Activated naive CD4-positive, alpha-beta T cell treated with anti-CD3 and anti-CD28 coated beads, Interleukin-2, amount 10 ng/mL, durations not matched to agents 7 days and 5 days (primary cell): ENCODE measurements around the gene OSTN.

Source experiments
- CTCF ChIA-PET: fragments of 350-600 bp; sonication (Branson Sonifier 250); formaldehyde crosslinking; loops from one replicate; lab custom pipeline; 2021; ENCODE audit warnings: antibody characterized with exemption; lab: Charles Lee
- DNase-seq: peaks from one replicate; pipeline ENCODE4 v3.0.0-alpha.2; 2020
- H3K27ac Mint-ChIP-seq: one replicate; pipeline ENCODE4 v1.8.0; 2021; ENCODE audit warnings: mild to moderate bottlenecking, moderate library complexity, mixed read lengths
- H3K27me3 Mint-ChIP-seq: one replicate; pipeline ENCODE4 v1.8.0; 2021; ENCODE audit warnings: mild to moderate bottlenecking, mixed read lengths
- H3K36me3 Mint-ChIP-seq: one replicate; pipeline ENCODE4 v1.8.0; 2021; ENCODE audit warnings: mixed read lengths
- H3K4me1 Mint-ChIP-seq: one replicate; pipeline ENCODE4 v1.8.0; 2021; ENCODE audit warnings: mixed read lengths
- H3K4me3 Mint-ChIP-seq: one replicate; pipeline ENCODE4 v1.8.0; 2021; ENCODE audit warnings: mild to moderate bottlenecking, moderate library complexity, mixed read lengths
- H3K9me3 Mint-ChIP-seq: one replicate; pipeline ENCODE4 v1.8.0; 2021; ENCODE audit warnings: mixed read lengths

The OSTN gene

DNA sequence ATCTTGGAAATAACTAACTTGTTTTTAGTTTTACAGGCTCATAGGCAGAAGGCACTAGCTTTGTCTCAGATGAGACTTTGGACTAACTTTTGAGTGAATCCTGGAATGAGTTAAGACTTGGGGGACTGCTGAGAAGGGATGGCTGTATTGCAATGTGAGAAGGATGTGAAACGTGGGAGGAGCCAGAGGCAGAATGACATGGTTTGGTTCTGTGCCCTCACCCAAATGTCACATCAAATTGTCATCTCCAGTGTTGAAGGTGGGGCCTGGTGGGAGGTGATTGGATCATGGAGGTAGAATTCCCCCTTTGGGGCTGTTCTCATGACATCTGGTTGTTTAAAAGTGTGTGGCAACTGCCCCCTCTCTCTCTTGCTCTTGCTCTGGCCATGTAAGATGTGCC, 101.4 kb downstream of the OSTN start:
- CTCF ChIA-PET: no interaction called here

DNA sequence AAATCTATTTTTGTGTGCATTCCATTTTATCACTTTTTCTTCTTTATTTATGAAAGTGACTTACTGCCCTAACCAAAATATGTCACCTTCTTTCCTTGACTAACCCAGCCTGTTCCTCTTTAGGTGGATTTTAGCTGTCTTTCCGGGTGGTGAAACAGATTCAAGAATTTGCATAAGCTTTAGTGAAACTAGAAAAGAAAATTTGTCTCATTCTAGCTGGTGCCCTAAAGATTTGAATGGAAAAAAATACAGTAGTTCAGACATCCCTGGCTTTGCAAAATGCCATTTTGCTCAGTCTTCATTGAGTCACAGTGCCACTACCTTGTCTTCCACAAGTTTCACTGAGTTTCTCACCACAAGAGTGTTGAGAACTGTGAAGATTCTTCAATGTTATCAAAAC, 102.0 kb downstream of the OSTN start:
- no peak for DNase-seq
- CTCF ChIA-PET: no interaction called here
- no peaks in the 10 kb centered on the region for H3K36me3 Mint-ChIP-seq
- no peaks in the 10 kb centered on the region for H3K9me3 Mint-ChIP-seq
- H3K27ac Mint-ChIP-seq: no peak overlapping the region
- H3K4me1 Mint-ChIP-seq: no peaks in the 10 kb centered on the region
- H3K4me3 Mint-ChIP-seq: no peak overlapping the region
- no peaks in the 10 kb centered on the region for H3K27me3 Mint-ChIP-seq

More for the DNA sequence above, 101.4 kb downstream of the OSTN start:
- no peak for DNase-seq
- Mint-ChIP-seq H3K4me3 (no peak overlapping the region), H3K4me1 (no peaks in the 10 kb centered on the region), H3K9me3 (no peaks in the 10 kb centered on the region), H3K36me3 (no peaks in the 10 kb centered on the region), H3K27me3 (no peaks in the 10 kb centered on the region), H3K27ac (no peak overlapping the region)

DNA sequence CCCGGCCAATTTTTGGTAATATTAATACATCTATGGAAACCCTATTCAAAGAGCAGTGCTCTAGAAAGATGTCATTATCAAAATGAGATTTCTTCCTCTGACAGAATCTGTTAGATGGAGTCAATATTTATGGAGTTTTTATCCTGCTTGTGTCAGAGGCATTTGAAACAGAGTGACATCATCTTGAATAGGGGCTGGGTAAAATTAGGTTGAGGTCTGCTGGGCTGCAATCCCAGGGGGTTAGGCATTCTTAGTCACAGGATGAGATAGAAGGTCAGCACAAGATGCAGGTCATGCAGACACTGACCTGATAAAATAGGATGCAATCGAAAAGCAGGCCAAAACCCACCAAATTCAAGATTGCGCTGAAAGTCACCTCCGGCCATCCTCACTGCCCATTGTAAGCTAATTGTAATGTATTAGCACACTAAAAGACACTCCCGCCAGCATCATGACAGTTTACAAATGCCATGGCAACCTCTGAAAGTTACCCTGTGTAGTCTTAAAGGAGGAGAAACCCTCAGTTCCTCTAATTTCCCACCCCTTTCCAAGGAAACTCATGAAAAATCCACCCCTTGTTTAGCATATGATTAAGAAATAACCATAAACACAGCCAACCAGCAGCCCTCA, 102.9 kb downstream of the OSTN start:
- Mint-ChIP-seq H3K27ac (no peak overlapping the region), H3K9me3 (no peaks in the 10 kb centered on the region), H3K4me3 (no peak overlapping the region), H3K36me3 (no peaks in the 10 kb centered on the region), H3K4me1 (no peaks in the 10 kb centered on the region), H3K27me3 (no peaks in the 10 kb centered on the region)
- CTCF ChIA-PET: no interaction called here
- DNase-seq: no peak

DNA sequence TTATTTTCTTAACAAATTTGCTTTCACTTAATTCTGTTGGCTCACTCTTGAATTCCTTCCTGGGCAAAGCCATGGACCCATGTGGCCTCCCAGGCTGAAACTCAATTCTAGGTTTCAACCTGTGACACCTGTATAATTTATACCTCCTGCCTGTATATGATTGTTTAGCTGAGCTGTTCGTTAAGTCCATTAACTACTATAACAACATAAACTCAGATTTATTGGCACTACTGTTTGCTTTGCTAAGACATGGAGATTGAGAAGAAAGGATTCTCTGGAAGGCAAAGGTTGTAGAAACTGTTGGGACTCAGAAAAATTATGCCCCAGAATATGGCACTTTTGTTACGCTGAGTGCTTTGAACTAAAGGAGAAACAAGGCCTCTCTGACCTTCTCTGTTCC, 103.4 kb downstream of the OSTN start:
- CTCF ChIA-PET: no interaction called here
- Mint-ChIP-seq H3K4me3 (no peak overlapping the region), H3K36me3 (no peaks in the 10 kb centered on the region), H3K9me3 (no peaks in the 10 kb centered on the region), H3K4me1 (no peaks in the 10 kb centered on the region), H3K27ac (no peak overlapping the region), H3K27me3 (no peaks in the 10 kb centered on the region)
- no peak for DNase-seq

DNA sequence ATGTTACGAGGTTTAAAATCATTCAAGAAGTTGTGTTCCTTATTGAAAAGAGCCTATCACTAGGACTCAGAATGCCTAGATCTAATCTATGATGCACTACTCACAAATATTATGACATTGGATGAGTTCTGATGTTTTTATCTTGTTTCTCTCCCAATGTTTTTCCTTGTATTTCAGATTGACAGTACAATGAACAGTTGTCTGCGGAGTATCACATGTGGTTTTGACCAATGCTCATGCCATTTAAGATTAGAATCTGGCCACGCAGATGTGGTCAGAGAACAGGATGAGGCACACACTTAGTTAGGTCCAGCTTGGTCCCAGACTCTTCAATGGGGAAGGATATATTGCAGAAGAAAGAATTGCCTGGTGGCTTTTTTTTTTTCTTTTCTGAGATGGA, 104.6 kb downstream of the OSTN start:
- Mint-ChIP-seq H3K27ac (no peak overlapping the region), H3K4me1 (no peaks in the 10 kb centered on the region), H3K27me3 (no peaks in the 10 kb centered on the region), H3K4me3 (no peak overlapping the region), H3K36me3 (no peaks in the 10 kb centered on the region), H3K9me3 (no peaks in the 10 kb centered on the region)
- no peak for DNase-seq
- CTCF ChIA-PET: no interaction called here

DNA sequence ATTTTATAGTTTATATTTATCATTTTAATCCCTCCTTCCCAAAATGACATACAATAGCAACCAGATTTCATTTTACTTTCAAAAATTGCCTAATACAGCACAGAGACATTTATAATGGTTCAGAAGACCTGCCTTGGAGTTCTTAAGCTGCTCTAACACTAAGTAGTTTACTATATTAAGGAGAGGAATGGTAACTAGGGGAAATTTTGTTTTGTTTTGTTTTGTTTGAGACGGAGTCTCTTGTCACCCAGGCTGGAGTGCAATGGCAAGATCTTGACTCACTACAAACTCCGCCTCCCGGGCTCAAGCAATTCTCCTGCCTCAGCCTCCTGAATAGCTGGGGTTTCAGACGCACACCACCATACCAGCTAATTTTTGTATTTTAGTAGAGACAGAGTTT, 107.4 kb downstream of the OSTN start:
- Mint-ChIP-seq H3K9me3 (no peaks in the 10 kb centered on the region), H3K4me1 (no peaks in the 10 kb centered on the region), H3K27ac (no peak overlapping the region), H3K36me3 (no peaks in the 10 kb centered on the region), H3K4me3 (no peak overlapping the region), H3K27me3 (no peaks in the 10 kb centered on the region)
- CTCF ChIA-PET: no interaction called here
- no peak for DNase-seq

DNA sequence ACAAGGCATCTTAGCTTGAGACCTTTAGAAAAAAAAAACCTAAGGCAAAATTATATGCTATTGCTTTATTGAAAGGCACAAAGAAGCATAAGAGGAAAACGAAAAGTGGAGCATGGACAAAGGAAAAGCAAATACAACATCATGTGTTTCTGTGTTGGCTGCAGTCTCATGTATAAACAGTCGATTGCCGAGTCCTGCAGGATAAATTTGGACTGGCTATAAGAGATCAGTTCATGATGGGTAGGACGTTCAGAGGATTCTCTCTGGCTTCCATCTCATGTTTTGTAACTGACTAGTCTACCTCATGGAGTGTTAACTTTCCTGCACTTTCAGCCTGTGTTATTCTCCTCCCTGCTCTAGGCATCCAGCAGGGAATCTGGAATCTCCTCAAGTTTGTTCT, 108.3 kb downstream of the OSTN start:
- Mint-ChIP-seq H3K9me3 (no peaks in the 10 kb centered on the region), H3K36me3 (no peaks in the 10 kb centered on the region), H3K27me3 (no peaks in the 10 kb centered on the region), H3K27ac (no peak overlapping the region), H3K4me1 (no peaks in the 10 kb centered on the region), H3K4me3 (no peak overlapping the region)
- CTCF ChIA-PET: no interaction called here
- DNase-seq: no peak

DNA sequence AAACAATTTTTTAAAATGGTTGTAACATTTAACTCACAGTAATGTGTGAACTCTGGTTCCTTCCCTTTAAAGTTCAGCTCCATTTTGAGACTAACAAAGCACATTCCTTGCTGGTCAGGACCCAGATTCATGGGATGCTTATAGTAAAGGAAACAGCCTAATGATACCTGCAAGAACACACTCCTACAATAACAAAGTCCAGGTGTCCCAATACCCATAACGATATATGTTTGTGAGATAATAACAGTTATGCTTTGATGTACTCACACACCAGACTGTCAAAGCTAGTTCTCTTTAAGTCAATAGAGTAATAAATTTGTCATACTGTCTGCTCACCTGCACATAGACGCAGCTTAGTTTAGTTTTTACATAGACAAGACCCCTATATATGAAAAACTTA, 114.3 kb downstream of the OSTN start:
- Mint-ChIP-seq H3K4me1 (no peaks in the 10 kb centered on the region), H3K27ac (no peak overlapping the region), H3K4me3 (no peak overlapping the region), H3K27me3 (no peaks in the 10 kb centered on the region), H3K9me3 (peaks cover 3% of the 10 kb centered on the region), H3K36me3 (no peaks in the 10 kb centered on the region)
- no peak for DNase-seq
- CTCF ChIA-PET: no interaction called here

DNA sequence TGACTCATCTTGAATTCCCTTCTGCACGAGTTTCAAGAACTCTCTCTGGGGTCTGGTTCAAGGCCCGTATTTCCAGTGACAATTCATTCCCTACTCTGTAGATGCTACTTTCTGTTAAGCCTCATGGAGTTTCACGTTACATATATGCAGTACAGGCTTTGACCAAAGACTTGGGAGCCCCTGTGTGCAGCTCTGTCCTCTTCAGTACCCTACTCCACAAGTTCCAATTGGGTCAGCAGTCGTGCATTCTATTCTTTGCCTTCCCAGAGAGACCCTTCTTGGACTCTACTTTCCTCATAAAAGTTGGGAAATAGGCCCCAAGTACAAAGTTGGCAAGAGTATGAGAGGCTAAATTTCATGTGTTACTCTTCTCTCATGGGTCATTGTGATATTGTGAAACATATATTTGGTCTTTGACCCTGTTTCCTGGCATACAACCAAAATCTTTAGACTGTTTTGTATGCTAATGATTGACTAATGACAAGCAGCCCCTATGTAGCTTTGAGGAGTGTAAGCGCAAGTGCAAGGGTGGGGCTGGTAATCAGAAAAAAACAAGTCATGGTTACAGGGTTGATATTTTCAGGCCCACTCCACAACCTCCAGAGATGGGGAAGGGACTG, 115.2 kb downstream of the OSTN start:
- DNase-seq: no peak
- Mint-ChIP-seq H3K9me3 (peaks cover 3% of the 10 kb centered on the region), H3K27me3 (no peaks in the 10 kb centered on the region), H3K4me3 (no peak overlapping the region), H3K36me3 (no peaks in the 10 kb centered on the region), H3K27ac (no peak overlapping the region), H3K4me1 (no peaks in the 10 kb centered on the region)
- CTCF ChIA-PET: no interaction called here
